GM12878 (cell line): ENCODE measurements around the gene RBSN. TPM values are rescaled to one million over a fixed set of nuclear protein-coding genes. Genes with fewer than 3 reads are reported as not detected.

Experiments
- ATAC-seq: fragments of 200-7000 bp; cut with Tn5 transposase; 3 replicates; pipeline ENCODE4 v1.9.1; 2020; ENCODE audit warnings: mild to moderate bottlenecking, moderate library complexity
- BruUV-seq: library from RNA; stranded (reverse); fragments of 400-500 nt; replicated peaks from 2 replicates; lab custom pipeline; 2021; lab: Mats Ljungman, UMichigan
- CTCF ChIA-PET: fragments of 300-600 bp; sonication (Branson Sonifier 250); formaldehyde crosslinking; extraction: SDS; loops from one replicate; lab custom pipeline; 2021; ENCODE audit warnings: inconsistent platforms; lab: Yijun Ruan, JAX
- POLR2A ChIA-PET: fragments of 350-600 bp; formaldehyde crosslinking; extraction: SDS; loops from one replicate; lab custom pipeline; 2021; ENCODE audit warnings: inconsistent platforms; lab: Charles Lee
- RAD21 ChIA-PET: fragments of 300-600 bp; sonication (Branson Sonifier 250); formaldehyde crosslinking; loops from one replicate; lab custom pipeline; 2023; ENCODE audit warnings: antibody characterized with exemption; ENCODE audit not compliant: unreplicated experiment; lab: Charles Lee
- SMC1A ChIA-PET: fragments of 300-600 bp; sonication (Branson Sonifier 250); formaldehyde crosslinking; loops from one replicate; lab custom pipeline; 2023; ENCODE audit not compliant: unreplicated experiment, uncharacterized antibody; lab: Charles Lee
- DNase-seq: peaks from one replicate; pipeline ENCODE4 v3.0.0-alpha.2; 2011; ENCODE audit warnings: low read depth, low spot score
- FAIRE-seq: peaks from 3 replicates; lab custom pipeline; 2011; peaks lifted over from hg19 to GRCh38; lab: Jason Lieb, UNC
- H2AFZ ChIP-seq: 2 replicates; pipeline ENCODE4 v1.6.0; 2011; ENCODE audit warnings: low read depth, low read length, control low read depth; ENCODE audit not compliant: control insufficient read depth
- H3K27ac ChIP-seq: 2 replicates; pipeline ENCODE4 v1.5.1; 2011; ENCODE audit warnings: control low read depth; ENCODE audit not compliant: control insufficient read depth, insufficient read depth
- H3K27me3 ChIP-seq, 2 experiments: replicated peaks in 1 of 2; 2 replicates each; pipeline versions ENCODE4 v1.6.0 to v1.6.1; 2011; ENCODE audit warnings: low read length in 1 of 2; ENCODE audit not compliant: control insufficient read depth in 2 of 2, insufficient read depth in 2 of 2
- H3K36me3 ChIP-seq, 2 experiments: 2 replicates each; pipeline ENCODE4 v1.5.1; 2011; ENCODE audit warnings: low read length in 1 of 2; ENCODE audit not compliant: control insufficient read depth in 2 of 2, insufficient read depth in 2 of 2
- H3K4me1 ChIP-seq: 2 replicates; pipeline ENCODE4 v1.6.1; 2011; ENCODE audit warnings: mild to moderate bottlenecking, low read length, moderate library complexity, mixed read lengths; ENCODE audit not compliant: control insufficient read depth, insufficient read depth
- H3K4me2 ChIP-seq: 2 replicates; pipeline ENCODE4 v1.6.0; 2011; ENCODE audit warnings: control low read depth; ENCODE audit not compliant: control insufficient read depth, insufficient read depth
- H3K4me3 ChIP-seq: fragments of 200-600 bp; sonication (generic); 2 replicates; pipeline ENCODE4 v1.5.1; 2016
- H3K79me2 ChIP-seq: 2 replicates; pipeline ENCODE4 v1.6.0; 2011; ENCODE audit warnings: low read length; ENCODE audit not compliant: control insufficient read depth, insufficient read depth
- H3K9ac ChIP-seq: 2 replicates; pipeline ENCODE4 v1.8.0; 2011; ENCODE audit warnings: low read length, control low read depth, mixed read lengths; ENCODE audit not compliant: control insufficient read depth, insufficient read depth
- H3K9me3 ChIP-seq: replicated peaks from 3 replicates; pipeline ENCODE4 v1.5.1; 2011; ENCODE audit warnings: mild to moderate bottlenecking, low read length; ENCODE audit not compliant: control insufficient read depth, insufficient read depth
- H4K20me1 ChIP-seq: 2 replicates; pipeline ENCODE4 v1.6.0; 2011; ENCODE audit not compliant: control insufficient read depth, insufficient read depth
- MXI1 ChIP-seq: fragments of 150-350 bp; IDR thresholded peaks from 2 replicates; pipeline ENCODE4 v1.6.1; 2011; ENCODE audit warnings: low read depth, mild to moderate bottlenecking, inconsistent platforms, low read length, improper control_type of control experiment
- NFYB ChIP-seq: IDR thresholded peaks from 2 replicates; pipeline ENCODE4 v1.6.1; 2011; ENCODE audit warnings: low read depth, mild to moderate bottlenecking, low read length, improper control_type of control experiment, moderate library complexity; ENCODE audit not compliant: insufficient read depth
- POLR2AphosphoS2 ChIP-seq: IDR thresholded peaks from 2 replicates; pipeline ENCODE4 v1.6.1; 2011; ENCODE audit warnings: low read depth, mild to moderate bottlenecking, low read length, improper control_type of control experiment, moderate library complexity
- POU2F2 ChIP-seq: IDR thresholded peaks from 3 replicates; pipeline ENCODE4 v1.6.1; 2011; ENCODE audit warnings: low read depth, mild to moderate bottlenecking, low read length, borderline replicate concordance
- RCOR1 ChIP-seq: conservative IDR thresholded peaks from 2 replicates; pipeline ENCODE4 v1.6.1; 2012; ENCODE audit warnings: low read depth, low read length, improper control_type of control experiment
- RUNX3 ChIP-seq: IDR thresholded peaks from 2 replicates; pipeline ENCODE4 v1.6.1; 2012; ENCODE audit warnings: low read length, inconsistent platforms
- SMARCA5 ChIP-seq: fragments of 450-650 bp; IDR thresholded peaks from 2 replicates; pipeline ENCODE4 v1.6.1; 2017; ENCODE audit warnings: mild to moderate bottlenecking
- SREBF2 ChIP-seq: IDR thresholded peaks from 2 replicates; pipeline ENCODE4 v1.6.1; 2012; ENCODE audit warnings: mild to moderate bottlenecking, low read length
- STAT1 ChIP-seq: fragments of 450-650 bp; conservative IDR thresholded peaks from 2 replicates; pipeline ENCODE4 v1.6.1; 2014; ENCODE audit warnings: antibody characterized with exemption, mild to moderate bottlenecking
- TAF1 ChIP-seq: IDR thresholded peaks from 2 replicates; pipeline ENCODE4 v1.6.1; 2011; ENCODE audit warnings: mild to moderate bottlenecking, low read depth, low read length, borderline replicate concordance
- TCF7 ChIP-seq: IDR thresholded peaks from 2 replicates; pipeline ENCODE4 v1.6.1; 2014; ENCODE audit warnings: antibody characterized with exemption, borderline replicate concordance
- ZZZ3 ChIP-seq: IDR thresholded peaks from 2 replicates; pipeline ENCODE4 v1.6.1; 2011; ENCODE audit warnings: low read depth; ENCODE audit not compliant: control insufficient read depth, insufficient read length
- WGBS: methylation state at CpG from one replicate; pipeline ENCODE4 v1.1.6; 2016; ENCODE audit warnings: low lambda C conversion rate; ENCODE audit not compliant: insufficient replicate concordance, insufficient coverage; ENCODE audit errors: missing lambda C conversion rate; 5-methylcytosine and 5-hydroxymethylcytosine counted together
- in situ Hi-C: fragments of 300-500 bp; cut with MboI; formaldehyde crosslinking; loops from 9 replicates; pipeline ENCODE4 v1.14.3; 2018; ENCODE audit warnings: mixed read lengths
- intact Hi-C: fragments of 100-400 bp; cut with micrococcal nuclease; formaldehyde crosslinking; loops from one replicate; pipeline ENCODE4 v1.14.2; 2022; ENCODE audit not compliant: unreplicated experiment
- polyA plus RNA-seq, 11 experiments: library from polyadenylated mRNA; depleted of rRNA in 4 of 11; unstranded in 6 of 11; stranded (reverse) in 5 of 11; fragments of >200 nt; fragmentation: Nextera tagmentation in 4 of 11; fragmentation: Illumina TruSeq in 1 of 11; extraction: Ambion mirVana in 4 of 11; extraction: Trizol in 1 of 11; gene quantifications; 1 replicate in 1 of 11; 2 replicates in 10 of 11; pipeline versions ENCODE4 v1.2.1 to v1.2.3, GENCODE V29; 2011 to 2016; ENCODE audit warnings: inconsistent platforms in 2 of 11, missing spikeins in 2 of 11, low read depth in 1 of 11
- total RNA-seq, 4 experiments: library from RNA; depleted of rRNA in 3 of 4; stranded (reverse); fragments of >200 nt in 3 of 4; fragmentation: Illumina TruSeq in 1 of 4; extraction: Trizol in 1 of 4; gene quantifications; 2 replicates each; pipeline versions ENCODE4 v1.2.1 to v1.2.3, GENCODE V29; 2013 to 2021
- TF ChIP-seq, protein P1 (sequence below): fragments of 450-650 bp; IDR thresholded peaks from 2 replicates; pipeline ENCODE4 v1.6.1; 2018; ENCODE audit warnings: mild to moderate bottlenecking, low read depth, moderate library complexity; ENCODE audit not compliant: partially characterized antibody
- TF ChIP-seq, protein P2 (sequence below): fragments of 450-650 bp; IDR thresholded peaks from 2 replicates; pipeline ENCODE4 v1.6.1; 2016; ENCODE audit warnings: mild to moderate bottlenecking
- TF ChIP-seq, protein P3 (sequence below): fragments of 450-650 bp; IDR thresholded peaks from 2 replicates; pipeline ENCODE4 v1.6.1; 2017; ENCODE audit warnings: borderline replicate concordance

RBSN gene
- total and polyA plus RNA-seq, 10 of the 15 experiments (the other 5 are each of a cell fraction or from before 2014, with no cell fraction given), result 2.0 to 17.5 (median 10.5) TPM

DNA sequence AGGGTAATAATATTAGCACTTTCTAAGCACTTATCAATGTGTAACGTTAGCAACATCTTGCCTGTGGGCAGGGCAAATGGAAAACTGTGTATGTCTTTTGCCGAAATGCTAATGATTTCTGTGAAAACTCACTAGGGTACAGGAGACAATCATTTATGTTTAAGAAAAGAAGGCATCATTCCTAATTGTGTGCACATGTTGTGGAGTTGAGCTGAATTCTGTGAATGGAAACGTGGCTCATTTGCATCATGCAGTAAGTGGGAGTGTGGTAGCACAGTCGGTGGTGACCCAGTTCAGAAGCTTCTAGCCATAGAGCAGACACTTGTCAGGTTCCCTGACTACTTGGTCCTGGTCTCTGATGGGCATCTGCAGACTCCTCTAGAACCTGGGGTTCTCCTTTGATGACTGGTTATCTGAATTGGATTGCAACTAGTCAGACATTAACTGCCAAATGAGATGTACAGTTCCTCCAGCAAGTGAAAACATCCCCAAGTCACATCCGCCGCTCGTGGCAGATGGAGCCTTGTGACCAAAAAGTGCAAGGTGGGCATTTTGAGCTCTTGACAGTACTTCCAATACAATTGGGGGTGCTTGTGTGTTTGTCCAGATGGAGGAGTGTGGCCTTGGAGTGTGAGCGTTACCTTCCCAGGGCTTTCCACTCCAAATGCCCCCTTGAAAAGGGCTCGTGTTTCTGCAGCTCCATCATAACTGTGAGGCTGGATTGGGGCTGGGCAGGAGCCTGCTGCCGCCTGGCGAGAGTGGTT is 55.4 kb downstream of the RBSN start:
- no peaks in the 10 kb centered on the region for H3K9me3 ChIP-seq
- peak; percentile 75 for FAIRE-seq
- in situ Hi-C loops (no loop called here), intact Hi-C loops (no loop called here)
- H3K27ac ChIP-seq, result no peak overlapping the region
- ChIA-PET CTCF (interaction anchor here (1.0 to 1.1 kb wide), 2 partner anchors 8 to 85 kb away, joined by 3 read pairs; no protein-coding TSS in a partner anchor), RAD21 (no interaction called here), POLR2A (no interaction called here), SMC1A (interaction anchor here (1.1 kb wide), 1 partner anchor 7 kb away, joined by 3 read pairs; no protein-coding TSS in a partner anchor)
- H4K20me1 ChIP-seq, result no peaks in the 10 kb centered on the region
- no peaks in the 10 kb centered on the region for H3K79me2 ChIP-seq
- no peak for ATAC-seq
- DNase-seq, result no peak
- H3K4me1 ChIP-seq, result peaks cover 9% of the 10 kb centered on the region
- WGBS, result 83% methylated on average over 11 of the region's 11 CpGs
- H3K9ac ChIP-seq, result no peak overlapping the region
- H3K4me3 ChIP-seq, result no peak overlapping the region
- BruUV-seq, result no TSS peak
- peaks cover 29 to 72% of the 10 kb centered on the region in 2 experiments for H3K36me3 ChIP-seq
- no peak overlapping the region for H2AFZ ChIP-seq
- H3K4me2 ChIP-seq, result no peak overlapping the region
- no peaks in the 10 kb centered on the region for H3K27me3 ChIP-seq
- TF ChIP-seq, protein P1, sequence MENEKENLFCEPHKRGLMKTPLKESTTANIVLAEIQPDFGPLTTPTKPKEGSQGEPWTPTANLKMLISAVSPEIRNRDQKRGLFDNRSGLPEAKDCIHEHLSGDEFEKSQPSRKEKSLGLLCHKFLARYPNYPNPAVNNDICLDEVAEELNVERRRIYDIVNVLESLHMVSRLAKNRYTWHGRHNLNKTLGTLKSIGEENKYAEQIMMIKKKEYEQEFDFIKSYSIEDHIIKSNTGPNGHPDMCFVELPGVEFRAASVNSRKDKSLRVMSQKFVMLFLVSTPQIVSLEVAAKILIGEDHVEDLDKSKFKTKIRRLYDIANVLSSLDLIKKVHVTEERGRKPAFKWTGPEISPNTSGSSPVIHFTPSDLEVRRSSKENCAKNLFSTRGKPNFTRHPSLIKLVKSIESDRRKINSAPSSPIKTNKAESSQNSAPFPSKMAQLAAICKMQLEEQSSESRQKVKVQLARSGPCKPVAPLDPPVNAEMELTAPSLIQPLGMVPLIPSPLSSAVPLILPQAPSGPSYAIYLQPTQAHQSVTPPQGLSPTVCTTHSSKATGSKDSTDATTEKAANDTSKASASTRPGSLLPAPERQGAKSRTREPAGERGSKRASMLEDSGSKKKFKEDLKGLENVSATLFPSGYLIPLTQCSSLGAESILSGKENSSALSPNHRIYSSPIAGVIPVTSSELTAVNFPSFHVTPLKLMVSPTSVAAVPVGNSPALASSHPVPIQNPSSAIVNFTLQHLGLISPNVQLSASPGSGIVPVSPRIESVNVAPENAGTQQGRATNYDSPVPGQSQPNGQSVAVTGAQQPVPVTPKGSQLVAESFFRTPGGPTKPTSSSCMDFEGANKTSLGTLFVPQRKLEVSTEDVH, result no peak
- TF ChIP-seq TAF1 (no peak), POLR2AphosphoS2 (no peak), RCOR1 (no peak), TCF7 (no peak), RUNX3 (no peak), POU2F2 (no peak), STAT1 (no peak), MXI1 (no peak), ZZZ3 (no peak), SREBF2 (no peak), NFYB (no peak), SMARCA5 (no peak)
- TF ChIP-seq, protein P2, sequence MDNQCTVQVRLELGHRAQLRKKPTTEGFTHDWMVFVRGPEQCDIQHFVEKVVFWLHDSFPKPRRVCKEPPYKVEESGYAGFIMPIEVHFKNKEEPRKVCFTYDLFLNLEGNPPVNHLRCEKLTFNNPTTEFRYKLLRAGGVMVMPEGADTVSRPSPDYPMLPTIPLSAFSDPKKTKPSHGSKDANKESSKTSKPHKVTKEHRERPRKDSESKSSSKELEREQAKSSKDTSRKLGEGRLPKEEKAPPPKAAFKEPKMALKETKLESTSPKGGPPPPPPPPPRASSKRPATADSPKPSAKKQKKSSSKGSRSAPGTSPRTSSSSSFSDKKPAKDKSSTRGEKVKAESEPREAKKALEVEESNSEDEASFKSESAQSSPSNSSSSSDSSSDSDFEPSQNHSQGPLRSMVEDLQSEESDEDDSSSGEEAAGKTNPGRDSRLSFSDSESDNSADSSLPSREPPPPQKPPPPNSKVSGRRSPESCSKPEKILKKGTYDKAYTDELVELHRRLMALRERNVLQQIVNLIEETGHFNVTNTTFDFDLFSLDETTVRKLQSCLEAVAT, result no peak
- TF ChIP-seq, protein P3, sequence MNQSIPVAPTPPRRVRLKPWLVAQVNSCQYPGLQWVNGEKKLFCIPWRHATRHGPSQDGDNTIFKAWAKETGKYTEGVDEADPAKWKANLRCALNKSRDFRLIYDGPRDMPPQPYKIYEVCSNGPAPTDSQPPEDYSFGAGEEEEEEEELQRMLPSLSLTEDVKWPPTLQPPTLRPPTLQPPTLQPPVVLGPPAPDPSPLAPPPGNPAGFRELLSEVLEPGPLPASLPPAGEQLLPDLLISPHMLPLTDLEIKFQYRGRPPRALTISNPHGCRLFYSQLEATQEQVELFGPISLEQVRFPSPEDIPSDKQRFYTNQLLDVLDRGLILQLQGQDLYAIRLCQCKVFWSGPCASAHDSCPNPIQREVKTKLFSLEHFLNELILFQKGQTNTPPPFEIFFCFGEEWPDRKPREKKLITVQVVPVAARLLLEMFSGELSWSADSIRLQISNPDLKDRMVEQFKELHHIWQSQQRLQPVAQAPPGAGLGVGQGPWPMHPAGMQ, result no peak
